Colonic mucosa (tissue), 4 donors: ENCODE results near the gene CAMKK1. TPM values are rescaled to one million over a fixed set of nuclear protein-coding genes. Genes with fewer than 3 reads are reported as not detected.
"Not testable (repeated sequence)": the region's sequence is repeated elsewhere in the genome, so short reads cannot be mapped to it uniquely, and the experiment has no call there.

Experiments
- DNase-seq: peaks from one replicate; pipeline ENCODE4 v3.0.0-alpha.2; 2020
- H3K27ac ChIP-seq: fragments of 200-600 bp; one replicate; pipeline ENCODE4 v1.8.0; 2021
- H3K27me3 ChIP-seq: fragments of 200-600 bp; one replicate; pipeline ENCODE4 v1.8.0; 2021
- H3K36me3 ChIP-seq: fragments of 200-600 bp; one replicate; pipeline ENCODE4 v1.8.0; 2021
- H3K4me1 ChIP-seq: fragments of 200-600 bp; one replicate; pipeline ENCODE4 v1.8.0; 2021; ENCODE audit warnings: mild to moderate bottlenecking
- H3K4me3 ChIP-seq: fragments of 200-600 bp; one replicate; pipeline ENCODE4 v1.8.0; 2021
- H3K9ac ChIP-seq, 2 donors: one replicate each; pipeline ENCODE4 v1.7.0; 2013; ENCODE audit warnings: control low read depth in 2 of 2, low read depth in 2 of 2, low read length in 2 of 2
- H3K9me3 ChIP-seq: fragments of 200-600 bp; one replicate; pipeline ENCODE4 v1.8.0; 2021
- CTCF ChIP-seq: fragments of 200-600 bp; IDR thresholded peaks from one replicate; pipeline ENCODE4 v1.8.0; 2022; ENCODE audit warnings: antibody characterized with exemption, mild to moderate bottlenecking
- intact Hi-C: fragments of 100-400 bp; cut with DNase I; formaldehyde crosslinking; loops from one replicate; pipeline ENCODE4 v1.14.1; 2022
- total RNA-seq, 2 donors: library from RNA; stranded (reverse); fragmentation: NEBNext Ultra II Directional in 1 of 2; extraction: Animal tissue kit (Norgen Biotek cat#: 25700) in 1 of 2; gene quantifications; one replicate each; pipeline ENCODE4 v1.2.1, GENCODE V29; 2021
- donor health status: healthy.
- donor health status: DM: no; HTN: no; CAD: no.
- donor health status: DM: no; HTN: no; CAD: no.

The CAMKK1 gene
- total RNA-seq, 2 donors from 2014 or later = 3.6 to 7.2 TPM

- Histone ChIP-seq H3K36me3 (no peaks in the 10 kb centered on the region), H3K27me3 (no peaks in the 10 kb centered on the region), H3K9ac (no peak overlapping the region), H3K4me3 (no peak overlapping the region), H3K27ac (no peak overlapping the region), H3K4me1 (no peaks in the 10 kb centered on the region), H3K9me3 (no peaks in the 10 kb centered on the region)
- DNase-seq = no peak
- intact Hi-C loops = no loop called here
- no peak for TF ChIP-seq CTCF
Observed at GRCh38 chr17:3857261-3858105, 35.4 kb downstream of the CAMKK1 start.

GRCh38 chr17:3854204-3854603 lies 38.6 kb downstream of the CAMKK1 start:
- H3K27me3 ChIP-seq, H3K9me3 ChIP-seq, intact Hi-C loops, H3K36me3 ChIP-seq, H3K4me1 ChIP-seq, DNase-seq, H3K27ac ChIP-seq, H3K4me3 ChIP-seq, H3K9ac ChIP-seq: not testable (repeated sequence)

- Histone ChIP-seq H3K27ac (no peak overlapping the region), H3K9ac (no peak overlapping the region), H3K36me3 (no peaks in the 10 kb centered on the region), H3K4me3 (no peak overlapping the region), H3K9me3 (no peaks in the 10 kb centered on the region), H3K27me3 (no peaks in the 10 kb centered on the region), H3K4me1 (no peaks in the 10 kb centered on the region)
- no peak for TF ChIP-seq CTCF
- no peak for DNase-seq
- intact Hi-C loops = no loop called here
Observed at GRCh38 chr17:3852561-3852960, 40.3 kb downstream of the CAMKK1 start.

- H3K9me3 ChIP-seq = no peaks in the 10 kb centered on the region
- TF ChIP-seq CTCF = no peak
- DNase-seq = no peak
- H3K27ac ChIP-seq = no peak overlapping the region
- no peak overlapping the region for H3K9ac ChIP-seq
- no peaks in the 10 kb centered on the region for H3K4me1 ChIP-seq
- intact Hi-C loops = no loop called here
- no peak overlapping the region for H3K4me3 ChIP-seq
- H3K36me3 ChIP-seq = no peaks in the 10 kb centered on the region
- H3K27me3 ChIP-seq = no peaks in the 10 kb centered on the region
Observed at GRCh38 chr17:3851461-3852100, 41.3 kb downstream of the CAMKK1 start.

- no peaks in the 10 kb centered on the region for H3K27me3 ChIP-seq
- H3K27ac ChIP-seq = no peak overlapping the region
- no peak overlapping the region for H3K4me3 ChIP-seq
- no peak overlapping the region for H3K9ac ChIP-seq
- H3K36me3 ChIP-seq = no peaks in the 10 kb centered on the region
- no peak for TF ChIP-seq CTCF
- no peak for DNase-seq
- no peaks in the 10 kb centered on the region for H3K9me3 ChIP-seq
- no peaks in the 10 kb centered on the region for H3K4me1 ChIP-seq
- intact Hi-C loops = no loop called here
Observed at GRCh38 chr17:3848229-3848835, 44.5 kb downstream of the CAMKK1 start.
